Measurements from ENCODE around the gene POLR2A.
"Not testable (repeated sequence)": the region's sequence is repeated elsewhere in the genome, so short reads cannot be mapped to it uniquely, and the experiment has no call there.

Gene POLR2A

GRCh38 chr17:7479213-7480088 lies 4.7 kb upstream of the POLR2A start, which contains the start of gene ZBTB4:
ZBTB4 (minus strand) TSS chr17:7479631; CDS start chr17:7466801, 12,830 bp downstream.
- DNase-seq, result peak; percentile 64

GRCh38 chr17:7480089-7480384 lies 4.1 kb upstream of the POLR2A start:
- DNase-seq, result no peak

GRCh38 chr17:7481275-7481674 lies 2.9 kb upstream of the POLR2A start, which contains the start of gene SLC35G6:
SLC35G6 (plus strand) TSS chr17:7481446; CDS start chr17:7481517, 71 bp downstream.
- not testable (repeated sequence) for DNase-seq

GRCh38 chr17:7481842-7482741 lies 2.1 kb upstream of the POLR2A start:
- DNase-seq, result not testable (repeated sequence)

GRCh38 chr17:7482742-7483088 lies 1.5 kb upstream of the POLR2A start:
- DNase-seq, result not testable (repeated sequence)

- peak; percentile 94 for DNase-seq
Observed at GRCh38 chr17:7483255-7484066, 705 bp upstream of the POLR2A start.

GRCh38 chr17:7484919-7485377 lies 782 bp downstream of the POLR2A start:
- no peak for DNase-seq

GRCh38 chr17:7486181-7486580 lies 2.0 kb downstream of the POLR2A start:
- no peak for DNase-seq

- DNase-seq, result no peak
Observed at GRCh38 chr17:7490144-7490543, 6.0 kb downstream of the POLR2A start.

GRCh38 chr17:7491583-7491982 lies 7.4 kb downstream of the POLR2A start:
- DNase-seq, result no peak

GRCh38 chr17:7493941-7494340 lies 9.8 kb downstream of the POLR2A start:
- no peak for DNase-seq

- no peak for DNase-seq
Observed at GRCh38 chr17:7495906-7496434, 11.8 kb downstream of the POLR2A start.

- DNase-seq, result no peak
Observed at GRCh38 chr17:7496470-7497183, 12.5 kb downstream of the POLR2A start.

GRCh38 chr17:7497228-7497627 lies 13.1 kb downstream of the POLR2A start:
- DNase-seq, result no peak

GRCh38 chr17:7497636-7498035 lies 13.5 kb downstream of the POLR2A start:
- no peak for DNase-seq

- no peak for DNase-seq
Observed at GRCh38 chr17:7499161-7499560, 15.0 kb downstream of the POLR2A start.

GRCh38 chr17:7501729-7502128 lies 17.6 kb downstream of the POLR2A start:
- DNase-seq, result no peak

GRCh38 chr17:7502171-7502847 lies 18.1 kb downstream of the POLR2A start:
- no peak for DNase-seq

- no peak for DNase-seq
Observed at GRCh38 chr17:7502987-7503386, 18.8 kb downstream of the POLR2A start.

- DNase-seq, result no peak
Observed at GRCh38 chr17:7503521-7503920, 19.4 kb downstream of the POLR2A start.

- no peak for DNase-seq
Observed at GRCh38 chr17:7508145-7508544, 24.0 kb downstream of the POLR2A start.
